Subcutaneous abdominal adipose tissue (tissue), 5 donors: Measurements from ENCODE around the gene FRG1.
"Not testable (repeated sequence)": the region's sequence is repeated elsewhere in the genome, so short reads cannot be mapped to it uniquely, and the experiment has no call there.

Experiments used
- H3K27ac ChIP-seq: one replicate; pipeline ENCODE4 v1.7.0; 2013; ENCODE audit warnings: low read depth, mild to moderate bottlenecking, inconsistent platforms, low read length, moderate library complexity
- H3K27me3 ChIP-seq, 5 donors: one replicate each; pipeline ENCODE4 v1.7.0; 2013; ENCODE audit warnings: low read length in 5 of 5, inconsistent platforms in 1 of 5; ENCODE audit not compliant: control insufficient read depth in 5 of 5, insufficient read depth in 4 of 5
- H3K36me3 ChIP-seq, 5 donors: one replicate each; pipeline ENCODE4 v1.7.0; 2013; ENCODE audit warnings: low read length in 5 of 5; ENCODE audit not compliant: control insufficient read depth in 5 of 5, insufficient read depth in 5 of 5
- H3K4me1 ChIP-seq, 5 donors: one replicate each; pipeline ENCODE4 v1.7.0; 2013; ENCODE audit warnings: low read length in 5 of 5, mild to moderate bottlenecking in 3 of 5, moderate library complexity in 1 of 5; ENCODE audit not compliant: control insufficient read depth in 5 of 5, insufficient read depth in 5 of 5
- H3K4me3 ChIP-seq, 5 donors: one replicate each; pipeline ENCODE4 v1.7.0; 2013; ENCODE audit warnings: low read length in 5 of 5, low read depth in 1 of 5
- H3K9ac ChIP-seq, 5 donors: one replicate each; pipeline ENCODE4 v1.7.0; 2013; ENCODE audit warnings: low read length in 5 of 5, mild to moderate bottlenecking in 4 of 5, moderate library complexity in 3 of 5
- H3K9me3 ChIP-seq, 5 donors: one replicate each; pipeline ENCODE4 v1.7.0; 2013; ENCODE audit warnings: low read length in 5 of 5; ENCODE audit not compliant: control insufficient read depth in 5 of 5
- donor health status: healthy.
- donor health status: healthy.
- donor health status: healthy.
- donor health status: healthy.
- donor health status: healthy.

Gene FRG1

DNA sequence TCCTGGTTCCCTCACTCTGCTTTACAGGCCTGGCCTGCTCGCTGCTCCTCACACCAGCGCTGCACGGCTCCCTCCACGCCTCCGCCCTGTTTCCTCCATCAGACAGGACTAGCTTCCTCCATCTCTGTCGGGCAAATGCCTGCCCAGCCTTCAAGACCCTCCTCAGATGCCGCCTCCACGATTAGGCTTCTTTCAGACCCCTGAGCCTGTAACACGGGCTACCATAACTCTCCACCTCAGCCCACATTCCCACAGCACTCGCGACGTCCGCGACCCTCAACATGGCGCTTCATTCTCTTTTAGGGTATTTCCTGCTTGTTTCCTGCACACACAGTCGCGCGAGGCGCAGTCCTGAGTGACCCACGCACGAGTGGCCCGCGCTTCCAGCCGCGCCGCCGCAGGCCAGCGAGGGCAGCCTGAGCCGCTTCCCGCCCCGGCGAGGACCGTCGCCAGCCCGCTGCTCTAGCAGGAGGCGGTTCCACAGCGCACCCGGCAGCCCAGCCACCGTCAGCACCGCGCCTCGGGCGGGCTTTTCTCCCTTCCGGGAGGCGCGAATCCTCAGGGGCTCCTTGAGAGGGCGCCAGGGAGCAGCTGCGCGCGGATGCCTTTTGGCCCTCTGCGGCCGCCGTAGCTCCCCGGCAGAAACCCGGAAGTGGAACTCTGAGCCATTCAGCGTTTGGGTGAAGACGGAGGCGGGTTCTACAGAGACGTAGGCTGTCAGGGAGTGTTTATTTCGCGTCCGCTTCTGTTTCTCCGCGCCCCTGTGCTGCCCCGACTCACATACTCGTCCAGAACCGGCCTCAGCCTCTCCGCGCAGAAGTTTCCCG lies at the start of gene FRG1:
Gene FRG1, plus strand, starts transcription at position 695 of the 827 bp plus-strand sequence. CDS start 138 bp downstream, outside the sequence.
- Histone ChIP-seq H3K9me3 (no peaks in the 10 kb centered on the region), H3K27ac (peak within 1 kb of the TSS; percentile 90), H3K9ac (peak within 1 kb of the TSS; percentile 82 to 94 (median 90)), H3K4me3 (peak within 1 kb of the TSS; percentile 82 to 97 (median 93)), H3K27me3 (no peaks in the 10 kb centered on the region), H3K36me3 (no peaks in the 10 kb centered on the region), H3K4me1 (peaks cover 0 to 19% (median 18%) of the 10 kb centered on the region in 5 donors)

DNA sequence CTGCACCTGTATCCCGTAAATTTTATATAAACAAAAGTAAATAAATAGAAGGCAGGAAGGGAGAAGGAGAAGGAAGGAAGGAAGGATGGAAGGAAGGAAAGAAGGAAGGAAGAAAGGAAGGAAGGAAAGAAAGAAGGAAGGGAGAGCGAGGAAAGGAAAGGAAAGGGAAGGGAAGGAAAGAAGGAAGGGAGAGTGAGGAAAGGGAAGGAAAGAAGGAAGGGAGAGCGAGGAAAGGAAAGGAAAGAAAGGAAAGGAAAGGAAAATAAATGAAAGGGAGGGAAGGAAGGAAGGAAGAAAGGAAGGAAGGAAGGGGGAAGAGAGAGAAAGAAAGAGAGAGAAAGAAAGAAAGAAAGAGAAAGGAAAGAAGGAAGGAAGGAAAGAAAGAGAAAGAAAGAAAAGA lies 43.0 kb upstream of the FRG1 start:
- Histone ChIP-seq H3K9me3 (no peaks in the 10 kb centered on the region), H3K4me1 (no peaks in the 10 kb centered on the region)

GRCh38 chr4:189899481-189900015 lies 41.1 kb upstream of the FRG1 start:
- not testable (repeated sequence) for H3K27me3 ChIP-seq, H3K9ac ChIP-seq, H3K36me3 ChIP-seq, H3K4me1 ChIP-seq, H3K4me3 ChIP-seq, H3K27ac ChIP-seq, H3K9me3 ChIP-seq

More for the DNA sequence above, 43.0 kb upstream of the FRG1 start:
- Histone ChIP-seq H3K27ac (no peak overlapping the region), H3K9ac (no peak overlapping the region), H3K4me3 (no peak overlapping the region), H3K36me3 (no peaks in the 10 kb centered on the region), H3K27me3 (no peaks in the 10 kb centered on the region)

GRCh38 chr4:189904420-189905027 lies 36.1 kb upstream of the FRG1 start:
- H3K27ac ChIP-seq, H3K9ac ChIP-seq, H3K9me3 ChIP-seq, H3K27me3 ChIP-seq, H3K4me1 ChIP-seq, H3K36me3 ChIP-seq, H3K4me3 ChIP-seq: not testable (repeated sequence)

GRCh38 chr4:189912170-189912569 lies 28.5 kb upstream of the FRG1 start:
- Histone ChIP-seq H3K27me3 (no peaks in the 10 kb centered on the region), H3K9me3 (peaks cover 0 to 7% (median 4%) of the 10 kb centered on the region in 5 donors), H3K4me1 (no peaks in the 10 kb centered on the region), H3K36me3 (peaks cover 0 to 4% (median 0%) of the 10 kb centered on the region in 5 donors), H3K4me3 (no peak overlapping the region), H3K27ac (no peak overlapping the region), H3K9ac (no peak overlapping the region)

DNA sequence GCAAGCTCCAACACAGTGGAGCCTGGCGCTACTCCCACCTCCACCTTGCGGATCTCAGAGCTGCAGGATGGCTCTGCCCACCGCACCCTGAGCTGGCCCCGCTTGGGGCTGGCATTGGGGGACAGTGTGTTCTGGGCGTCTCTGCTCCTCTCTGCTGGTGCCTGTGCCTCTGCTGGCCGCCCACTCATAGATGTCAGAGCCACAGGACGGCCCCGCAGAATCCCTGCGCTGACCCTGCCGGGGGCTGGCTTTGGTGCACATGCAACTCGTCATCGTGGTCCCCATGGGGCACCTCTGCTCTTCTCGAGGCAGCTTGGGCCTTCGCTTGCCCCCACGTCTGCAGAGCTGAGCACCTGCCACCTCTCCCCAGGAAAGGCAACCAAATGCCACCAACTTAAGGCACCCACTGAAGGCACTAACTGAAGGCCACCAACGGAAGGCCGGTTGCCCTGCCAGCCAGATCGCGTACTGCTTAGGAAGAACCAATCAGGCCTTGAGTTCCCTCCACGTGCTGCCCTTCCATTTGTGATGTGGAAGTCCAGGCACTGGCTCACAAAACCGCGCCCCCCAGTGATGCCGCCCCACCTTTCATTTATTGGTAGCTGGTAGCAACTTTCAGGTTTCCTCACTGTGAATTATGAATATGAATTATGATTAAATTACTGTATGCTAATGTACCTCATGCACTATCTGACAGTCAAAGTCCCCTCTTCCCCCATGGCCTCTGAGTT lies 23.3 kb upstream of the FRG1 start:
- H3K9ac ChIP-seq = no peak overlapping the region
- no peaks in the 10 kb centered on the region for H3K4me1 ChIP-seq
- H3K4me3 ChIP-seq = no peak overlapping the region
- no peak overlapping the region for H3K27ac ChIP-seq
- peaks cover 0 to 4% (median 0%) of the 10 kb centered on the region in 5 donors for H3K36me3 ChIP-seq
- no peaks in the 10 kb centered on the region for H3K27me3 ChIP-seq
- H3K9me3 ChIP-seq = peaks cover 0 to 17% (median 7%) of the 10 kb centered on the region in 5 donors

DNA sequence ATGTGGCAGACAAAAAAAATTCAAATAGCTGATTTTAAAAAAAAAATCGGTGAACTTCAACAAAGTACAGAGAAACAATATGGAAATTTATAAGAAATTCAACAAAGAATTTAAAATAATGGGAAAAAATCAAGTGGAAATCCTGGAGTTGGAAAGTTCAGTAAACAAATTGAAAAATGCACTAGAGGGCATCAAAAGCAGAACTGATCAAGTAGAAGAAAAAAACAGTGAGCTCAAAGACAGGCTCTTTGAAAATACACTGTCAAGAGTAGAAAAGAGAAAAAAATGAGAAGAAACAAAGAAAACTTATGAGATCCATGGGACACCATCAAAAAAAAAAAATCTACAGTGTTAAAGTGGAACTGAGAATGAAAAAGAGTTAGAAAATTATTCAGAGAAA lies 19.6 kb upstream of the FRG1 start:
- Histone ChIP-seq H3K9me3 (peaks cover 0 to 17% (median 7%) of the 10 kb centered on the region in 5 donors), H3K4me1 (no peaks in the 10 kb centered on the region), H3K4me3 (no peak overlapping the region), H3K9ac (no peak overlapping the region), H3K27ac (no peak overlapping the region), H3K27me3 (no peaks in the 10 kb centered on the region), H3K36me3 (peaks cover 0 to 4% (median 0%) of the 10 kb centered on the region in 5 donors)

GRCh38 chr4:189926742-189927141 lies 13.9 kb upstream of the FRG1 start:
- H3K4me1 ChIP-seq, H3K4me3 ChIP-seq, H3K9ac ChIP-seq, H3K36me3 ChIP-seq, H3K27ac ChIP-seq, H3K9me3 ChIP-seq, H3K27me3 ChIP-seq: not testable (repeated sequence)

DNA sequence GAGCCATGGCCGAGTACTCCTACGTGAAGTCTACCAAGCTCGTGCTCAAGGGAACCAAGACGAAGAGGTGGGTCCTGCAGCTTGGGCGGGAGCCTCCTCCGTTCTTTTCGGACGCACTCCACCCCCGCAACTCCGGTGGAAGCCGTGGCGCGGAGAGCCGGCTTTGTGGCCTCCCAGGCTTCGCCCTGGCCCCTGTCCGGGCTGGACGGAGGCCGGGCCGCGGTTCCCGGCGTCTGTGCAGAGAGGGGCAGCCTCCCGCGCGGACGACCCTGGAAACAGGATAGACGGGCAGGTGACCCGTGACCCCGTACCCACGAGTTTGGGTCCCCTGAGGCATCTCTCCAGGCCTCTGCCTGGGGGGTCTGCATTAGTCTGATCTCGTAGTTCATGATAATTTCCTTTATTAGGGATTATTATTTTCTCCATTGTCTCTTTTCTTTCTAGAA lies 356 bp downstream of the FRG1 start:
- peak overlapping the region; percentile 82 to 97 (median 93) for H3K4me3 ChIP-seq
- peaks cover 0 to 19% (median 18%) of the 10 kb centered on the region in 5 donors for H3K4me1 ChIP-seq
- peak overlapping the region; percentile 82 to 94 (median 90) for H3K9ac ChIP-seq
- H3K27ac ChIP-seq = peak overlapping the region; percentile 90
- no peaks in the 10 kb centered on the region for H3K9me3 ChIP-seq
- H3K27me3 ChIP-seq = no peaks in the 10 kb centered on the region
- no peaks in the 10 kb centered on the region for H3K36me3 ChIP-seq
